DOHH2 (cell line): ENCODE results near the gene PKNOX1.
"Not testable (repeated sequence)": the region's sequence is repeated elsewhere in the genome, so short reads cannot be mapped to it uniquely, and the experiment has no call there.

ENCODE experiments used
- EZH2phosphoT487 ChIP-seq: fragments of 200-600 bp; sonication (generic); IDR thresholded peaks from 2 replicates; pipeline ENCODE4 v1.6.1; 2017; ENCODE audit warnings: borderline replicate concordance, mild to moderate bottlenecking, antibody characterized with exemption, low read length, moderate library complexity, mixed read lengths
- TF ChIP-seq, protein P1 (sequence below): fragments of 200-600 bp; sonication (generic); IDR thresholded peaks from one replicate; pipeline ENCODE4 v1.5.1; 2014; ENCODE audit warnings: antibody characterized with exemption, mild to moderate bottlenecking, low read depth, low read length; ENCODE audit not compliant: poor library complexity, severe bottlenecking

DNA sequence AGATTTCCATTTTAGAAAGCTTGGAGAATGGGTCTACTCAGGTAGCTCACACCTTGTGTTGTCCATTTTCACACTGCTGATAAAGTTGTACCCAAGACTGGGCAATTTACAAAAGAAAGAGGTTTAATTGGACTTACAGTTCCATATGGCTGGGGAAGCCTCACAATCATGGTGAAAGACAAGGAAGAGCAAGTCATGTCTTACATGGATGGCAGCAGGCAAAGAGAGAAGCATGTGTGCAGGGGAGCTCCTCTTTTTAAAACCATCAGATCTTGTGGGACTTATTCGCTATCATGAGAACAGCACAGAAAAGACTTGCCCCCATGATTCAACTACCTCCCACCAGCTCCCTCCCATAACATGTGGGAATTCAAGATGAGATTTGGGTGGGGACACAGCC, 23.6 kb downstream of the PKNOX1 start:
- TF ChIP-seq, protein P1, sequence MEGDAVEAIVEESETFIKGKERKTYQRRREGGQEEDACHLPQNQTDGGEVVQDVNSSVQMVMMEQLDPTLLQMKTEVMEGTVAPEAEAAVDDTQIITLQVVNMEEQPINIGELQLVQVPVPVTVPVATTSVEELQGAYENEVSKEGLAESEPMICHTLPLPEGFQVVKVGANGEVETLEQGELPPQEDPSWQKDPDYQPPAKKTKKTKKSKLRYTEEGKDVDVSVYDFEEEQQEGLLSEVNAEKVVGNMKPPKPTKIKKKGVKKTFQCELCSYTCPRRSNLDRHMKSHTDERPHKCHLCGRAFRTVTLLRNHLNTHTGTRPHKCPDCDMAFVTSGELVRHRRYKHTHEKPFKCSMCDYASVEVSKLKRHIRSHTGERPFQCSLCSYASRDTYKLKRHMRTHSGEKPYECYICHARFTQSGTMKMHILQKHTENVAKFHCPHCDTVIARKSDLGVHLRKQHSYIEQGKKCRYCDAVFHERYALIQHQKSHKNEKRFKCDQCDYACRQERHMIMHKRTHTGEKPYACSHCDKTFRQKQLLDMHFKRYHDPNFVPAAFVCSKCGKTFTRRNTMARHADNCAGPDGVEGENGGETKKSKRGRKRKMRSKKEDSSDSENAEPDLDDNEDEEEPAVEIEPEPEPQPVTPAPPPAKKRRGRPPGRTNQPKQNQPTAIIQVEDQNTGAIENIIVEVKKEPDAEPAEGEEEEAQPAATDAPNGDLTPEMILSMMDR: not testable (repeated sequence)
- TF ChIP-seq EZH2phosphoT487: not testable (repeated sequence)
